ENCODE results near the gene ALDH18A1. TPM values are rescaled to one million over a fixed set of nuclear protein-coding genes. Genes with fewer than 3 reads are reported as not detected.
A peak's percentile ranks its signal among the peaks of the same experiment; 100 is the strongest.

ALDH18A1 gene
- total RNA-seq, 1 experiment from 2014 or later: 166 TPM

GRCh38 chr10:95567903-95568630 is 88.4 kb downstream of the ALDH18A1 start:
- H3K27me3 Mint-ChIP-seq (ENCODE audit: insufficient read depth, unreplicated experiment): no peaks in the 10 kb centered on the region
- no peaks in the 10 kb centered on the region for H3K9me3 Mint-ChIP-seq (ENCODE audit: unreplicated experiment)
- ChIA-PET CTCF (interaction anchor here (0.7 kb wide), 1 partner anchor 287 kb away, joined by 3 read pairs; no protein-coding TSS in a partner anchor), POLR2A (no interaction called here)
- intact Hi-C loops (cut with micrococcal nuclease; ENCODE audit: unreplicated experiment): no loop called here
- no peak for TF ChIP-seq CTCF (IDR thresholded peaks at IDR 0.05; ENCODE audit: insufficient read depth in 1 of 2, low read depth in 1 of 2, low read length in 1 of 2, severe bottlenecking in 1 of 2, unreplicated experiment in 1 of 2)
- BruUV-seq (replicated peaks): no TSS peak
- Histone ChIP-seq H3K36me3 (ENCODE audit: control insufficient read depth, insufficient read depth, low read length) (no peaks in the 10 kb centered on the region), H3K27me3 (replicated peaks; ENCODE audit: control insufficient read depth, insufficient read depth, low read length) (no peaks in the 10 kb centered on the region), H3K4me3 (ENCODE audit: low read depth, low read length) (no peak overlapping the region), H3K9me3 (no peaks in the 10 kb centered on the region), H3K4me1 (peaks cover 22% of the 10 kb centered on the region)
- DNase-seq: no peak
- H3K27ac Mint-ChIP-seq (ENCODE audit: unreplicated experiment): no peak overlapping the region
- no peaks in the 10 kb centered on the region for H3K36me3 Mint-ChIP-seq (ENCODE audit: insufficient read depth, unreplicated experiment)
- peaks cover 15% of the 10 kb centered on the region for H3K4me1 Mint-ChIP-seq (ENCODE audit: low read depth, unreplicated experiment)
- no peak overlapping the region for H3K4me3 Mint-ChIP-seq (ENCODE audit: unreplicated experiment)

GRCh38 chr10:95566136-95566535 is 90.4 kb downstream of the ALDH18A1 start:
- Mint-ChIP-seq H3K27ac (ENCODE audit: unreplicated experiment) (no peak overlapping the region), H3K27me3 (ENCODE audit: insufficient read depth, unreplicated experiment) (no peaks in the 10 kb centered on the region), H3K9me3 (ENCODE audit: unreplicated experiment) (no peaks in the 10 kb centered on the region), H3K4me3 (ENCODE audit: unreplicated experiment) (no peak overlapping the region), H3K4me1 (ENCODE audit: low read depth, unreplicated experiment) (peaks cover 23% of the 10 kb centered on the region), H3K36me3 (ENCODE audit: insufficient read depth, unreplicated experiment) (peaks cover 5% of the 10 kb centered on the region)
- H3K36me3 ChIP-seq (ENCODE audit: control insufficient read depth, insufficient read depth, low read length): no peaks in the 10 kb centered on the region
- H3K4me1 ChIP-seq: peaks cover 29% of the 10 kb centered on the region
- no TSS peak for BruUV-seq (replicated peaks)
- no peaks in the 10 kb centered on the region for H3K27me3 ChIP-seq (replicated peaks; ENCODE audit: control insufficient read depth, insufficient read depth, low read length)
- DNase-seq: no peak
- no peak overlapping the region for H3K4me3 ChIP-seq (ENCODE audit: low read depth, low read length)
- TF ChIP-seq CTCF (IDR thresholded peaks at IDR 0.05; ENCODE audit: insufficient read depth in 1 of 2, low read depth in 1 of 2, low read length in 1 of 2, severe bottlenecking in 1 of 2, unreplicated experiment in 1 of 2): no peak
- CTCF ChIA-PET: no interaction called here
- intact Hi-C loops (cut with micrococcal nuclease; ENCODE audit: unreplicated experiment): no loop called here
- POLR2A ChIA-PET: no interaction called here
- H3K9me3 ChIP-seq: no peaks in the 10 kb centered on the region

- H3K9me3 Mint-ChIP-seq (ENCODE audit: unreplicated experiment): no peaks in the 10 kb centered on the region
- no peak overlapping the region for H3K4me3 Mint-ChIP-seq (ENCODE audit: unreplicated experiment)
- H3K27ac Mint-ChIP-seq (ENCODE audit: unreplicated experiment): peak overlapping the region; percentile 12
- peaks cover 23% of the 10 kb centered on the region for H3K4me1 Mint-ChIP-seq (ENCODE audit: low read depth, unreplicated experiment)
- intact Hi-C loops (cut with micrococcal nuclease; ENCODE audit: unreplicated experiment): no loop called here
- CTCF ChIA-PET: no interaction called here
- no TSS peak for BruUV-seq (replicated peaks)
- POLR2A ChIA-PET: no interaction called here
- no peak for DNase-seq
- no peak for TF ChIP-seq CTCF (IDR thresholded peaks at IDR 0.05; ENCODE audit: insufficient read depth in 1 of 2, low read depth in 1 of 2, low read length in 1 of 2, severe bottlenecking in 1 of 2, unreplicated experiment in 1 of 2)
- Histone ChIP-seq H3K36me3 (ENCODE audit: control insufficient read depth, insufficient read depth, low read length) (no peaks in the 10 kb centered on the region), H3K27me3 (replicated peaks; ENCODE audit: control insufficient read depth, insufficient read depth, low read length) (no peaks in the 10 kb centered on the region), H3K4me3 (ENCODE audit: low read depth, low read length) (no peak overlapping the region), H3K4me1 (peaks cover 29% of the 10 kb centered on the region), H3K9me3 (no peaks in the 10 kb centered on the region)
- H3K36me3 Mint-ChIP-seq (ENCODE audit: insufficient read depth, unreplicated experiment): peaks cover 11% of the 10 kb centered on the region
- H3K27me3 Mint-ChIP-seq (ENCODE audit: insufficient read depth, unreplicated experiment): no peaks in the 10 kb centered on the region
These were observed 91.2 kb downstream of the ALDH18A1 start for GRCh38 chr10:95565336-95565735.
